Right ventricle myocardium superior (tissue), 1 donor: ENCODE measurements around the gene CD1B. TPM values are rescaled to one million over a fixed set of nuclear protein-coding genes. Genes with fewer than 3 reads are reported as not detected.
"Not testable (repeated sequence)": the region's sequence is repeated elsewhere in the genome, so short reads cannot be mapped to it uniquely, and the experiment has no call there.

ENCODE experiments used
- ATAC-seq: fragments of 200-7000 bp; cut with Tn5 transposase; one replicate; pipeline ENCODE4 v1.9.1; 2020; ENCODE audit warnings: mild to moderate bottlenecking; ENCODE audit not compliant: poor library complexity
- DNase-seq: peaks from one replicate; pipeline ENCODE4 v3.0.0-alpha.2; 2020
- intact Hi-C: fragments of 100-400 bp; cut with DNase I; formaldehyde crosslinking; loops from one replicate; pipeline ENCODE4 v1.11.2; 2022
- total RNA-seq: library from RNA; stranded (reverse); fragmentation: NEBNext Ultra II Directional; extraction: Animal tissue kit (Norgen Biotek cat#: 25700); gene quantifications from one replicate; pipeline ENCODE4 v1.2.1, GENCODE V29; 2021
- donor health status: DM: no; HTN: yes; CAD: no; lungs with severe emphysema.

The CD1B gene
- total RNA-seq, 1 donor from 2014 or later = not detected

DNA sequence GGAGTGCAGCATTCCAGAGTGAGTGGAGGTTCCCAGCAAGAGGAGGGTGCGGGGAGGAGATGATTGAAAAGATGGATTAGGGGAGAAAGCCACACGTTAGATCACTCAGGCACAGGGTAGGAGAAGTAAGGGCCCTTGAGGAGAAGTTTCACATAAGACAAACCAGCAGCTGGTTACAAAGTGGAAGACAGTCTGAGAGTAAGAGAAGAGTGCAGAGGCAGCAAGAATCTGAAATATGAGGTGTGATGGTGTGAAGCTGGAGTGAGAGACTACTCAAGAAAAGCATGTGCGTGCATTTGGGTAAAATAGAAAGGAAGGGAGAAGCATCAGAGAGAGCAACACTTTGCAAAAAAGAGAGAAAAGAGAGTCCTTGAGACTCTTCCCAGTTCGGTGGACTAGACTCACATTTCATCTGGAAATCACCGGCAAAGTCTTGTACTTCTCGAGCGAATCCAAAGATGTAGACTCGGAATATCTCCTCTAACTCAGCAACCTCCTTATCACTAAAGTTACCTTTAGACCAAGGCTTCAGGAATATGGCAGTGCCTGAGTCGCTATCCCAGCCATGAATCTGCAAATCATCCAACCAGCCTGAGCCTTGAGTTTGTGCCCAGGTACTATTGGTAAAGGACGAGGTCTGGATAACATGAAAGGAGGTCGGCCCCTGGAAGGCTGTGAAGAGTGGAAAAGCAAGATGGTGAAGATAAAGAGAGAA, 783 bp downstream of the CD1B start:
- no peak for ATAC-seq
- intact Hi-C loops = no loop called here
- DNase-seq = no peak

DNA sequence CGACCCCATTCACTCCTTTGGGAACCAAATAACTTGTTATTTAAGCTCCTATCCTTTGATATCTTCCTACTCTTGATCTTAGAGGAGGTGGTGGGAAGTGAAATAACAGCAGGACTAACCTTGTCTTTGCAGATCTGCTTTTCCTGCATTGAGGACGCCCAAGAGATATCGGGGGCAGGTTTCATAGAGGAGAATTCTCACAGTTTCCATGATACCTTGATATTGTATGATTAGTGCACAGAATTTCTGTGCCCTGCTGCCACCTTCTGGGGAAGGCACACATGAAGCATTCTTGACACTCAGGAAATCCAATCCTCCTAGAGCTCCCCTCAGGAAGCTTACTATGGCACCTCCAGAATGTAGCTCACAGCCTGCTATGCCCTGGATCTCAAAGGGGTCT, 1.6 kb downstream of the CD1B start:
- DNase-seq = no peak
- no peak for ATAC-seq
- intact Hi-C loops = no loop called here

- intact Hi-C loops = no loop called here
- ATAC-seq = no peak
- DNase-seq = no peak
Measured at GRCh38 chr1:158329300-158329699, 2.0 kb downstream of the CD1B start.

DNA sequence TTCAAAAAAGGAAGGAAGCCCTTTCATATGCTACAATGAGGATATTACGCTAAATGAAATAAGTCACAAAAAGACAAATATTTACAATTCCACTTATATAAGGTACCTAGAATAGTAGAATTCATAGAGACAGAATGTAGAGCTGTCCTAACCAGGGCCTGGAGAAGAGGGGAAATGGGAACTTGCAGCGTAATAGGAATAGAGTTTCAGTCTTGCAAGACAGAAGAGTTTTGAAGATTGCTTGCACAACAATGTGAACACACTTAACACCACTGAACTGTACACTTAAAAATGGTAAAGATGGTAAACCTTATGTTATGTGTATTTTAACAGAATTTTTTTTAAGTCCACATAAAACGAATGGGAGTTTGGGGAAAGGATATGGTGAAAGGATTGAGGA, 2.9 kb downstream of the CD1B start:
- ATAC-seq (no peak), DNase-seq (no peak)
- intact Hi-C loops = no loop called here

- intact Hi-C loops = no loop called here
- DNase-seq = no peak
- no peak for ATAC-seq
Measured at GRCh38 chr1:158327481-158327880, 3.9 kb downstream of the CD1B start.

GRCh38 chr1:158324395-158324794, 6.9 kb downstream of the CD1B start:
- DNase-seq (no peak), ATAC-seq (no peak)
- intact Hi-C loops = no loop called here

GRCh38 chr1:158323866-158324265, 7.5 kb downstream of the CD1B start:
- DNase-seq (no peak), ATAC-seq (no peak)
- intact Hi-C loops = no loop called here

DNA sequence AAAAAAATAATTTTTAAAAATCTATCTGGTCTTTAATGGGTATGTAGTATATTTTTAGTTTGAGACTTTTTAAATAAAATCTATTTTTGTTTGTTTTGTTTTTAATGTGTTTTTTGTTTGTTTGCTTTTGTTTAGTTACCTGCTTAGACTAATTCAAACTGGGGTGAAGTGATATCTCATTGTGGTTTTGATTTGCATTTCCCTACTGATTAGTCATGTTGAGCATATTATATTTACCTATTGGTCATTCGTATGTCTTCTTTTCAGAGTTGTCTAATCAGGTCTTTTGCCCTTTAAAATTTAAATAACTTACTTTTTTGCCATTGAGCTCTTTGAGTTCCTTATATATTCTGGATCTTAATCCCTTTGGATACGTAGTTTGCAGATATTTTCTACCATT, 20.3 kb downstream of the CD1B start:
- intact Hi-C loops = no loop called here

DNA sequence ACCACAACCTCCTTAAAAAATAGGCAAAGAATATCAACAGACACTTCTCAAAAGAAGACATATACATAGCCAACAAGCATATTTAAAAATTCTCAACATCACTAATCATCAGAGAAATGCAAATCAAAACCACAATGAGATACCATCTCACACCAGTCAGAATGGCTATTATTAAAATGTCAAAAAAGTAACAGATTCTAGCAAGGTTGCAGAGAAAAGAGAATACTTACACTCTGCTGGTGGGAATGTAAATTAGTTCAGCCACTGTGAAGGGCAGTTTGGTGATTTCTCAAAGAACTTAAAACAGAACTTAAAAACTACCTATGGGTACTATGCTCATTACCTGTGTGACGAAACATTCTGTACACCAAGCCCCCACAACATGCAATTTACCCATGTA, 20.7 kb downstream of the CD1B start:
- intact Hi-C loops = no loop called here

More for the DNA sequence above, 20.3 kb downstream of the CD1B start:
- no peak for DNase-seq
- ATAC-seq = no peak

DNA sequence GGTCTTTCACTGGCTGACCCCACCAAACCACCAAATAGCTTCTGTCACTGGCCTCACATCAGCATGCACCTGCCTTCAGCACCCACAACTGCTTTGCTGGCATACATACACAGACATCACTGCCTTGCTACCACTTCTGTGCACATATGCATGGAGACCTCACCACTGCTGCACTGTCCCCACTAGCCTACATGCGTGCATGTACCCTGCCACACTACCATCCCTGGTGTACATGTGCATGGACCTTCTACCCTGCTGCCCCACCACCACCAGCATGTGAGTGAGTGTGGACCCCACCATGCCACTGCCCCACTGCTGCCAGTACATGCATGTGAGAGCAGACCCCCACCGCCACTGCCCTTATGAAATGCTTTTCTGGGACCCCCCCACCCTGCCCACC, 35.5 kb downstream of the CD1B start:
- ATAC-seq = no peak
- intact Hi-C loops = no loop called here
- no peak for DNase-seq

More for the DNA sequence above, 20.7 kb downstream of the CD1B start:
- DNase-seq (no peak), ATAC-seq (no peak)

DNA sequence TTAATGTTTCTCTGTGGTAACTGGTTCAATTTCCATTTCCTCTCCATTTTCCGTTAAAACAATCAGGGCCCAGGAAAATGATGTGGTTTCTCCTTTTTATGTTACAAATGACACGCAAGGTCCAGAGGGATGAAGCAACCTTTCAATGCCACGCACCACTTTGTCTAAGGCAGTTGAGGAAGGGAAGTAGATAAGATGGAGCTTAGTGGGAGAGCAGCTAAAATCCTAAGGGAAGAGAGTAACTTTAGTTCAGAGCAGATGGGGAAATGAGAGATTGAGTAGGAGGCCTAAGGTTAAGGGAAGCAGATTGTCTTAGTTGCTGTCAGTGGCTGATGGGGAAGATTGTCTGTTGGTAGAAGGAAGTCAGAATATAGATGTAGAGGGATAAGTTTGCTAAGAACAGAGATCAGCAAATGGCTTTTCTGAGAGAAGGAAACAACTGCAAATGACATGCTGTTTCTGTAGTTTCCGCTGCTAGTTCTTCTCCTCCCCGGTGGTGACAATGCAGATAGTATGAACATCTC, 40.9 kb downstream of the CD1B start:
- ATAC-seq (peak; percentile 38), DNase-seq (no peak)
- intact Hi-C loops = no loop called here

DNA sequence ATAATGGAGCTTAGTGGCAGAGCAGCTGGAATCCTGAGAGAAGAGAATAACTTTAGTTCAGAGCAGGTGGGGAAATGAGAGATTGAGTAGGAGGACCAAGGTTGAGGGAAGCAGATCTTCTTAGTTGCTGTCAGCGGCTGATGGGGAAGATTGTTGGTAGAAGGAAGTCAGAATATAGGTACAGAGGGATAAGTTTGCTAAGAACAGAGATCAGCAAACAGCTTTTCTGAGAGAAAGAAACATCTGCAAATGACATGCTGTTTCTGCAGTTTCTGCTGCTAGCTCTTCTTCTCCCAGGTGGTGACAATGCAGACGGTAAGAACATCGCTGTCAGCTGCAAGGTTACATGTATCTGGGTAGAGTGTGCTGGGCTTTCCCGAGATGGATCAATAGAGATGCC, 41.5 kb downstream of the CD1B start, which contains the start of gene CD1C:
CD1C (plus strand) TSS at position 113 of the 400 bp plus-strand sequence; CDS start at position 255, 142 bp downstream.
- ATAC-seq = no peak
- intact Hi-C loops = no loop called here
- no peak for DNase-seq

- no peak for DNase-seq
- intact Hi-C loops = no loop called here
Measured at GRCh38 chr1:158286941-158287346, 44.4 kb downstream of the CD1B start.

DNA sequence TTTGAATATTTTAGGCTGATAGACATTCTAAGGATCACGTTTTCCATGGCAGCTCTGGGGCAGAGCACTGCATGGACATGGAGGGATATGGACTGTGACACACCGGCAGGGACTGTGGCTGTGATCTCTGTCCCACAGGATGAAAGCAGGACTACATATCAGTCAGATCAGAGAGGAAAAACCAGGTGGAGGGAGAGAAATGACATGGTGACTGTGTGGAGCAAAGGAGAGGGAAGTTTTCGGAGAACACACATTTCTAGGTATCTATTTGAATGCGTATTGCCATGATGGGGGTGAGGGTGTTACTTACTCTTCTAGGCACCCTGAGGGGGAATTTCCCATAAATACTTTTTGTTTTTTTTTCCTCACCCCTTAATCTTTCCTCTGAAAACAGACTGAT, 44.8 kb downstream of the CD1B start:
- intact Hi-C loops = no loop called here
- DNase-seq = no peak
- no peak for ATAC-seq

More at GRCh38 chr1:158286941-158287346, 44.4 kb downstream of the CD1B start:
- no peak for ATAC-seq

DNA sequence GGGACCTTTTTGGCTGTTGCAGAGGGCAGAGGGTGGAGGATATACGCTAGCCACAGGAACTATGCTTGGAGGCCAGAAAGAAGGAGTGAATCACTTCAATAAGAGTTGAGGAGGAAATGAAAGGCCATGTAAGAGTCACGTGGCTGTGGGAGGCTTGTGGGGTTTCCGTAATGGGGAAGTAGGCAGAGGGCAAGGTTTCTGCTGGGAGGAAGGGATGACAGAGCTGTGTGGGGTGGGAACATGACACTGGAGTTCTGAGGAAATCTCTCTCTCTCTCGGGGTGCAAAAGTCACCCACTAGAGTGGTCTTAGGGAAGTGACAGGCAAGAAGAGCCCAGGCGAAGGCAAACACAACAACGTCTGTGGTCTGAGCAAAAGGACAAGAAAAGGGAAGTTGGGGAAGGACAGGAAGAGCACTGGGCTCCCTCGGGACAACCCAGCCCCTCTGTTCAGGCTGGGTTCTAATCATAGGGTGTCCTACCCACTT, 45.5 kb downstream of the CD1B start:
- peak; percentile 87 for ATAC-seq
- peak; percentile 56 for DNase-seq
- intact Hi-C loops = no loop called here

DNA sequence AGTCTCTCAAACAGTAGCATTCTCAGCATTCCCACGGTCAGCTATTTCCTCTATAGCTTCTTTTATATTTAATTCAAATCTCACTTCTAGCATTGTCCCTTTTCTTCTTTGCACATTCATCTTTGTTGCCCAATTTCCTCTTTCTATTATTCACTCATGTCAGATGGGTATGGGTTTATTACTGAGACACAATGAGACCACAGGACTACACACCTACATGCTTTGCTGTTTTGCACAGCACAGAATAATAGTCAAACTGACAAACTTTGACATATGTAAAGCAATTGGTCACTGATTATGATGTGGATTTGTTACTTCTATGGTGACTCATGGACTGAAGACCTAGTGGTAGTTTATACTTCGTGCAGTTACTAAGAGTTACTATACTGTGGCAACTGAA, 47.4 kb downstream of the CD1B start:
- no peak for DNase-seq
- ATAC-seq = no peak
- intact Hi-C loops = no loop called here

GRCh38 chr1:158282421-158282820, 48.9 kb downstream of the CD1B start:
- ATAC-seq, DNase-seq, intact Hi-C loops: not testable (repeated sequence)
